GM18861 (cell line): ENCODE measurements around the gene APBB3.

ENCODE experiments used
- ATAC-seq: cut with Tn5 transposase; IDR thresholded peaks from one replicate; pipeline ENCODE4 v1.9.1; 2021; ENCODE audit not compliant: unreplicated experiment

APBB3 gene

DNA sequence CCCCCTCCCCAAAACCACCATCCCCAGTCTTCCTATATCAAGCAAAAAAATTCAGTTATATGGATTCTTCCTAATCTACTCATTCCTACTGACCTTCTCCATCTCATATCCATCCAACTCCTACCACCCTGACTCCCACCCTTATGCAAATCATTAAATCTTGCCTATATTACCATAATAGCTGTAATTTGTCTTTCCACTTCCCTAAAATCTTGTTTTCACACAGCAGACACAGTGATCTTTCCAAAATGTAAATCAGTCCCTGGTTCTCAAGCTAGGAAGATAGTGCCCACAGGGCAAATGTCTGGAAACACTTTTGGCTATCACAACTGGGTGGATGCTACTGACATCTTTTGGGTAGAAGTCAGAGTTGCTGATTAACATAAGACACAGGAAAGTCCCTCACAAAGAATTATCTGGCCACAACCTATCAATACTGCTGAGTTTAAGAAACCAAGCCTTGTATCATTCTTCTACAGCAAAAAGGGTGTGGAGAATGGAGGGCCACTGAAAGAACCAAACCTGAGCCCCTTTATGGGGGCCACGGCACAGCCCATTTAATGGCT lies 8.6 kb downstream of the APBB3 start:
- no peak for ATAC-seq

DNA sequence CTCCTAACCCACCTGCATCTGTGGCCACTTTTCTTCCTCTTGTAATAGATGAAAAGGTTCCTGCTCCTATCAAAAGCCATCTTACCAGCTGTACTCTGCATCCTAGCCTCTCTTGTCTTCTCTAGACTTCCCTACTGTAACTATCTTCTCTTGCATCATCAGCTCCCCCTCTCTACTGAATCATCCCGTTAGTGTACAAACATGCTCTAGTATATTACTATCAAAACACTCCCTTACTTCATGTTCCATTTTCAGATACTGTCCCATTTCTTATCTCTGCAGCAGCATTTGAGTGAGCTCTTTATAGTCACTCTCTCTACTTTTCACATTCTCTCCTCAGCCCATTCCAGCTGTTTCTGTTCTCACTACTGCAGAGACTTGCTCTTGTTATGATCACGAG lies 9.9 kb downstream of the APBB3 start:
- ATAC-seq, result no peak

DNA sequence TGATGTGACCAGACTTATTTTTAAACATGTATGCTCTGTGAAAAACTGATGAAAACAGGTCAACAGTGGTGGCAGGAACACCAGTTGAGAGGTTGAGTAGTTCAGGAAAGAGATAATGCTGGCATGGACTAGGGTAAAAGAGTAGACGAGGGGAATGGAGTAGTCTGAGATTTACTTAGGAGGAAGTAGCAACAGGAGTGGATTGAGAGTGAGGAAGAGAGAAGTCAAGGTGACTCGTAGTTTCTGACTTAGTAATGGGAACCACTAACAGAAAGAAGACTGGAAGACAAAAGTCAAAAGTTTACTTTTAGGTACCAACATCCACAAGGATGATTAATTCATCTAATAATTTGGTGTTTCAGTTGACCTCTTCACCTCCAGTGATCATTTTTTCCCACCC lies 10.7 kb downstream of the APBB3 start:
- no peak for ATAC-seq

GRCh38 chr5:140551872-140552271 lies 12.5 kb downstream of the APBB3 start:
- no peak for ATAC-seq

- no peak for ATAC-seq
Observed at GRCh38 chr5:140550147-140551079, 14.0 kb downstream of the APBB3 start.

DNA sequence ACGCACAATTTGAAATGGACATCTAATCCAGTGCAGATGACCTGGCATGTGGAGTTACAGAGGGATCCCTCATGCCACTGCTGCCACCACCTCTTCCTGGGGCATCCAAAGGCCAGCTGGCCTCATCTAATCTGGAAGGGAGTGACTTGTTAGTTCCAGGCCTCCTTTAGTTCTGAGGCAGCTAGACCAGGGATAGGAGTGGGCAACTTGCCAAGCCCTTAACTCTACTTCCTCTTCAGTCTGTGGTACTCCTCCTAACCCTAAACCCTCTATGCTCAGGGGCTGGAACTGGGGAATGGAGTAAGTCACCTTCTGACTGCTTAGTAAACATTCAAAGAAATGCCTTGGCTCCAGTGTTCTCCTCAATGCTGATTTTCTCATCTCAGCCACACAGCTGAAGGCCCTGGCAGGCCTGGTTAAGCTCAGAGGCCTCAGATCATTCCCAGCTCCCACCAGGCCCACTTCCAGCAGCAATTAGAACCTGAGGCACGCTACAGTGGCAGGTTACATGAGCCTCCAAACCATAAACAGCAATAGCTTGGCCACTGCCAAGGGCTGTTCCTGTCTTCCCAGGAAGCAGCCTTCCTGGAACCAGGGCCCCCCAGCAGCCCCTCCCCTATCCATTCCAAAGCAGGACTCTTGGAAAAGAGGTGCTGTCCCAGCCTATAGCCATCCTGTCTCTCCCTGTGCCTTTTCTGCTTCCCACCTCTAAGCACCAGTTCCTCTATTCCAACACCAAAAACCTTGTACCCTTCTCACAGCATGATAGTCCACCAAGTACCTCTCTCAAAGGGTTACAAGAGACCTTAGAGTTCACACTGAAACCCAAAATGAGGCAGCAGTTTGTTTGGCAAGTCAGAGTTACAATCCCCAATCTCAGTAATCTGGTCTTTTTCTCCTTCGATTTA lies 14.9 kb downstream of the APBB3 start:
- no peak for ATAC-seq

GRCh38 chr5:140548791-140549190 lies 15.6 kb downstream of the APBB3 start:
- no peak for ATAC-seq

GRCh38 chr5:140548300-140548688 lies 16.1 kb downstream of the APBB3 start:
- no peak for ATAC-seq

DNA sequence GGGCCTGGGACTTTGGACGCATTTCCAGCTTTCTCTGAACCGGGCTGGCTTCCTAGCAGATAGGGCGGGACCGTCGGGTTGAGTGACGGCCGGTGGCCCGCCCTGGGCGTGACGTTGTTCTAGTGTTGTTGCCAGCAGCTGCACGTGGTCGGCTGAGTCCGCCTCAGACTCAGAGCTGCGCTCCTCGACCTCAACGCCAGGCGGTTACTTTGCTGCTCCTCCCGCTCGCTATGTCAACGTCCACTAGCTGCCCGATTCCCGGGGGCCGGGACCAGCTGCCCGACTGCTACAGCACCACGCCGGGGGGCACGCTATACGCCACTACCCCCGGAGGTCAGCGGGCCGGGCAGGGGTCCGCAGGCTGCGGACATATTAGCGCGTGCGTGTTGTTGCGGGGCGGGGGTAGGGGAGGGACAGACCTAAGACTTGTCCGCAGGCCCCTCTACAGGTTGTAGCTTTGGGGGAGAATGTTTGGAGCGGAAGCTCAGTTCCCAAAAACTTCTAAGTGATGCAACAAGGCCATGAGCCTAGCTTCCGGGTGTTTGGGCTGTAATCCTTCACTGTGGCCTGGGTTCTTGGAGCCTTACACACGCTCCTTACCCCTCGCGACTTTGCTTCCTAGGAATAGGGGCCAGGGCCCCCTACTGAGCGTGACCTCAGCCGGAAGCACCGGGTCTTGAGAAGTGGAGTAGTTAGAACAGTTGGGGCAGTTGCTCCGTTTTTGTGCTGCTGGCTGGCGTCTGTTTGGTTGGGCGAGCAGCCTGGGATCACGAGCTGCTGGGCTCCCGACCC lies 16.7 kb downstream of the APBB3 start, which contains the start of gene EIF4EBP3:
Gene EIF4EBP3, plus strand, starts transcription at position 155 of the 792 bp plus-strand sequence. Its CDS starts 76 bp downstream, at position 231.
- ATAC-seq, result peak; percentile 97

GRCh38 chr5:140546851-140547507 lies 17.4 kb downstream of the APBB3 start:
- ATAC-seq, result no peak

- no peak for ATAC-seq
Observed at GRCh38 chr5:140545606-140546005, 18.8 kb downstream of the APBB3 start.

- ATAC-seq, result no peak
Observed at GRCh38 chr5:140544986-140545385, 19.4 kb downstream of the APBB3 start.

DNA sequence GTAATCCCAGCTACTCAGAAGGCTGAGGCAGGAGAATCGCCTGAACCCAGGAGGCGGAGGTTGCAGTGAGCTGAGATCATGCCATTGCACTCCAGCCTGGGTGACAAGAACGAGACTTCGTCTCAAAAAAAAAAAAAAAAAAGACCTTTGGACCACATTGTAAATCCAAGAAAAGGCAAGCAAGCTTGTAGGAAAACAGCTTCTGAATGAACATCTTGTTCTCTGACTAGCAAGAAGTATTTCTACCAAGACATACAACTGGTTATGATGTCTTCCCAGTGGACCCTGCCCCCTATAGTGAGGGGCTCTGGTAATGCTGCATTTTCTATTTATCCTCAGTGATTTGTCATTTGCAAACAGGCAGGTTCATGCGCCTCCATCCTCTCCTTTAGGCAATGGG lies 21.4 kb downstream of the APBB3 start:
- ATAC-seq, result no peak

- no peak for ATAC-seq
Observed at GRCh38 chr5:140540227-140540626, 24.2 kb downstream of the APBB3 start.

DNA sequence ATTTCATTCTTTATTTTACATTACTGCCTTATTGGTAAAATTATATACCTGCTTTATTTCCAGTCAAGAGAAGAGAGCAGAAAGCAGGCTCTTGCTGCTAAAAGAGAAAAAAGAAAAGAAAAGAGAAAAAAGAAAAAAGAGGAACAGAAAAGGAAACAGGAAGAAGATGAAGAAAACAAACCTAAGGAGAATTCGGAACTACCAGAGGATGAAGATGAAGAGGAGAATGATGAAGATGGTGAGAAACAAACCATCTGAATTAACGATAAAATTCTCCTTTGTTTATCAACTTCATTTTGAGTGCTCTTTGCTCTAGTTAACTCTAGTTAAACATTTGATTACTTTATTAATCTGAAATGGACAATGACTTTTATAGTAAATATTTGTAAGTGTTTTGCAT lies 40.4 kb downstream of the APBB3 start:
- ATAC-seq, result no peak

- ATAC-seq, result no peak
Observed at GRCh38 chr5:140513124-140513523, 51.3 kb downstream of the APBB3 start.

GRCh38 chr5:140509898-140510297 lies 54.5 kb downstream of the APBB3 start:
- no peak for ATAC-seq
